ENCODE results near the gene AGBL4.

Gene AGBL4

DNA sequence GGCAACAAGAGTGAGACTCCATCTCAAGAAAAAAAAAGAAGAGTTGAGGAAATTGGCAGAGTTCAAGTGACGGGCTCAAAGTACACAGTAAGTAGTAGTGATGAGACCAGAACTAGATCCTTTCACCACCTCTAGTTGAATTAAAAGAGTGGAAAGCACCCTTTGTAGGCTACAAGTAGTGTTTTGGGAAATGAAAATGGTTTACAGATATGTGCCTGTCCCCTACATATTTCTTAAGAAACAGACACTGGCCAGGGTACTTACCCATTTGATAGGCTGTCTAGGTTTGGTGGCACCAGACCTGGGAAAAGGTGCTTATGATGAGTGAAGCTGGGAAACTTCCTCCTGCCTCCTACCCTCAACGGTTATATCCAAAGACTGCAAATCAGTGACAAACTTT is 1083.4 kb downstream of the AGBL4 start:
- TF ChIP-seq TCF12 (IDR thresholded peaks at IDR 0.05; ENCODE audit: low read depth) (no peak), EGR1 (IDR thresholded peaks at IDR 0.05) (no peak), RAD21 (IDR thresholded peaks at IDR 0.05; ENCODE audit: low read depth) (no peak), FOXM1 (IDR thresholded peaks at IDR 0.05; ENCODE audit: borderline replicate concordance, low read depth) (no peak), TEAD4 (IDR thresholded peaks at IDR 0.05) (no peak), CEBPB (IDR thresholded peaks at IDR 0.05) (no peak), NFIC (IDR thresholded peaks at IDR 0.05) (no peak), TAF1 (IDR thresholded peaks at IDR 0.05; ENCODE audit: low read depth) (no peak), YY1 (IDR thresholded peaks at IDR 0.05; ENCODE audit: low read depth) (no peak), ZBTB7A (IDR thresholded peaks at IDR 0.05; ENCODE audit: low read depth) (no peak), EP300 (IDR thresholded peaks at IDR 0.05; ENCODE audit: borderline replicate concordance) (no peak)
- TF ChIP-seq, protein P1, sequence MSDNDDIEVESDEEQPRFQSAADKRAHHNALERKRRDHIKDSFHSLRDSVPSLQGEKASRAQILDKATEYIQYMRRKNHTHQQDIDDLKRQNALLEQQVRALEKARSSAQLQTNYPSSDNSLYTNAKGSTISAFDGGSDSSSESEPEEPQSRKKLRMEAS (IDR thresholded peaks at IDR 0.05): no peak
- TF ChIP-seq, protein P2, sequence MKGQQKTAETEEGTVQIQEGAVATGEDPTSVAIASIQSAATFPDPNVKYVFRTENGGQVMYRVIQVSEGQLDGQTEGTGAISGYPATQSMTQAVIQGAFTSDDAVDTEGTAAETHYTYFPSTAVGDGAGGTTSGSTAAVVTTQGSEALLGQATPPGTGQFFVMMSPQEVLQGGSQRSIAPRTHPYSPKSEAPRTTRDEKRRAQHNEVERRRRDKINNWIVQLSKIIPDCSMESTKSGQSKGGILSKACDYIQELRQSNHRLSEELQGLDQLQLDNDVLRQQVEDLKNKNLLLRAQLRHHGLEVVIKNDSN (IDR thresholded peaks at IDR 0.05): no peak
- TF ChIP-seq, protein P3, sequence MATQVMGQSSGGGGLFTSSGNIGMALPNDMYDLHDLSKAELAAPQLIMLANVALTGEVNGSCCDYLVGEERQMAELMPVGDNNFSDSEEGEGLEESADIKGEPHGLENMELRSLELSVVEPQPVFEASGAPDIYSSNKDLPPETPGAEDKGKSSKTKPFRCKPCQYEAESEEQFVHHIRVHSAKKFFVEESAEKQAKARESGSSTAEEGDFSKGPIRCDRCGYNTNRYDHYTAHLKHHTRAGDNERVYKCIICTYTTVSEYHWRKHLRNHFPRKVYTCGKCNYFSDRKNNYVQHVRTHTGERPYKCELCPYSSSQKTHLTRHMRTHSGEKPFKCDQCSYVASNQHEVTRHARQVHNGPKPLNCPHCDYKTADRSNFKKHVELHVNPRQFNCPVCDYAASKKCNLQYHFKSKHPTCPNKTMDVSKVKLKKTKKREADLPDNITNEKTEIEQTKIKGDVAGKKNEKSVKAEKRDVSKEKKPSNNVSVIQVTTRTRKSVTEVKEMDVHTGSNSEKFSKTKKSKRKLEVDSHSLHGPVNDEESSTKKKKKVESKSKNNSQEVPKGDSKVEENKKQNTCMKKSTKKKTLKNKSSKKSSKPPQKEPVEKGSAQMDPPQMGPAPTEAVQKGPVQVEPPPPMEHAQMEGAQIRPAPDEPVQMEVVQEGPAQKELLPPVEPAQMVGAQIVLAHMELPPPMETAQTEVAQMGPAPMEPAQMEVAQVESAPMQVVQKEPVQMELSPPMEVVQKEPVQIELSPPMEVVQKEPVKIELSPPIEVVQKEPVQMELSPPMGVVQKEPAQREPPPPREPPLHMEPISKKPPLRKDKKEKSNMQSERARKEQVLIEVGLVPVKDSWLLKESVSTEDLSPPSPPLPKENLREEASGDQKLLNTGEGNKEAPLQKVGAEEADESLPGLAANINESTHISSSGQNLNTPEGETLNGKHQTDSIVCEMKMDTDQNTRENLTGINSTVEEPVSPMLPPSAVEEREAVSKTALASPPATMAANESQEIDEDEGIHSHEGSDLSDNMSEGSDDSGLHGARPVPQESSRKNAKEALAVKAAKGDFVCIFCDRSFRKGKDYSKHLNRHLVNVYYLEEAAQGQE (IDR thresholded peaks at IDR 0.05; ENCODE audit: low read depth): no peak

DNA sequence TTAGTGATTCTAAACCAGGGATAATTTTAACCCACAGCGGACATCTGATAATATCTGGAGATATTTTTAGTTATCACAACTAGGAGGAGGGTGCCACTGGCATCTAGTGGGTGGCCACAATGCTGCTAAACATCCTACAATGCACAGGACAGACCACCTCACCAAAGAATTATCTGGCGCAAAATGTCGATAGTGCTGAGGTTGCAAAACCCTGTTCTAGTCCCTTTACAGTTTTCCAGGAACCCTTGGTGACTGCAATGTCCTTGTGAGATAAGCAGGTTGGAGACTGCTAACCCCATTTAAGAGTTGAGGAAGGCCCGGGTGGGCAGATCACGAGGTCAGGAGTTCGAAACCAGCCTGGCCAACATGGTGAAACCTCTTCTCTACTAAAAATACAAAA is 1083.9 kb downstream of the AGBL4 start:
- TF ChIP-seq EGR1 (IDR thresholded peaks at IDR 0.05) (no peak), ZBTB7A (IDR thresholded peaks at IDR 0.05; ENCODE audit: low read depth) (no peak), NFIC (IDR thresholded peaks at IDR 0.05) (no peak), TCF12 (IDR thresholded peaks at IDR 0.05; ENCODE audit: low read depth) (no peak), FOXM1 (IDR thresholded peaks at IDR 0.05; ENCODE audit: borderline replicate concordance, low read depth) (no peak), RAD21 (IDR thresholded peaks at IDR 0.05; ENCODE audit: low read depth) (no peak), TEAD4 (IDR thresholded peaks at IDR 0.05) (no peak)
- TF ChIP-seq, protein P3 (IDR thresholded peaks at IDR 0.05; ENCODE audit: low read depth): no peak
- TF ChIP-seq, protein P2 (IDR thresholded peaks at IDR 0.05): no peak

DNA sequence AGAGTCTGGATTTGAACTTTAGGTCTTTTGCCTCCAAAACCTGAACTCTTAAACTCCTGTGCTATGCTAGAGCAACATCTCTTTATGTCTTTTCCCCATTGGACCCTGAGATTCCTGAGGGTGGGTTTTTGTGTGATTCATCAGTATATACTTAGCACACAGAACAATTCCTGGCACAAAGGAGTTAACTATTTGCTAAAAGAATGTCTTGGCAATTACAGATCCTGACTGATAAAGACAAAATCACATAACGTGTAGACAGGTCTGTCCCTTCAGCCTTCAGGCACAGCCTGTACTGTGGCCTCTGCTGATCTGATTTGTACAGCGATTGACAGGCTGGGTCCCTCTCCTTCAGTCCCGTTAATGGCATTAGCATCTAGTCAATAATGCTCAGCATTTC is 1084.7 kb downstream of the AGBL4 start:
- no peak for TF ChIP-seq FOXM1 (IDR thresholded peaks at IDR 0.05; ENCODE audit: borderline replicate concordance, low read depth)
- TF ChIP-seq, protein P1 (IDR thresholded peaks at IDR 0.05): no peak
- TF ChIP-seq ZBTB7A (IDR thresholded peaks at IDR 0.05; ENCODE audit: low read depth): no peak
- no peak for TF ChIP-seq NFIC (IDR thresholded peaks at IDR 0.05)
- TF ChIP-seq, protein P3 (IDR thresholded peaks at IDR 0.05; ENCODE audit: low read depth): no peak

DNA sequence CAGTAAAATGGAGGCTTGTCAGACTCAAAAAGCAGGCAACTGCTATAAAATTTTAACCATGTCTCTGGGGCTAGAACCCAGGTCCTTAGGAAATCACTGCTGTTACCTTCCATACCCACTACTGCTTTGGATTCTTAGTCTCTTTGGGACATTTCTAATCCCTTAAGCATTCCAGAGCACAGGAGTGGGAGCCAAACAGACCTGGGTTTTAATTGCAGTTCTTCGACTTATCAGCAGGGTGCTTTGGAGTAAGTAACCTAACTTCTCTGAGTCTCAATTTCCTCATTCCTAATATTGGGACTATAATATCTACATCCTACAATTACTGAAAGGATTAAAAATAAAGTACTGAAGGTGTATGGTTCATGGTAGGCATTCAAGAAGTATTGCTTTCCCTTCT is 1086.0 kb downstream of the AGBL4 start:
- no peak for TF ChIP-seq TAF1 (IDR thresholded peaks at IDR 0.05; ENCODE audit: low read depth)
- TF ChIP-seq CREB1 (IDR thresholded peaks at IDR 0.05; ENCODE audit: low read depth): no peak
- TF ChIP-seq RAD21 (IDR thresholded peaks at IDR 0.05; ENCODE audit: low read depth): no peak
- TF ChIP-seq ZBTB7A (IDR thresholded peaks at IDR 0.05; ENCODE audit: low read depth): no peak
- TF ChIP-seq, protein P3 (IDR thresholded peaks at IDR 0.05; ENCODE audit: low read depth): no peak
- no peak for TF ChIP-seq EP300 (IDR thresholded peaks at IDR 0.05; ENCODE audit: borderline replicate concordance)
- no peak for TF ChIP-seq TEAD4 (IDR thresholded peaks at IDR 0.05)
- no peak for TF ChIP-seq CEBPB (IDR thresholded peaks at IDR 0.05)
- no peak for TF ChIP-seq NFIC (IDR thresholded peaks at IDR 0.05)
- no peak for TF ChIP-seq EGR1 (IDR thresholded peaks at IDR 0.05)
- no peak for TF ChIP-seq TCF12 (IDR thresholded peaks at IDR 0.05; ENCODE audit: low read depth)
- TF ChIP-seq, protein P1 (IDR thresholded peaks at IDR 0.05): no peak
- TF ChIP-seq YY1 (IDR thresholded peaks at IDR 0.05; ENCODE audit: low read depth): no peak
- TF ChIP-seq, protein P2 (IDR thresholded peaks at IDR 0.05): no peak
- no peak for TF ChIP-seq FOXM1 (IDR thresholded peaks at IDR 0.05; ENCODE audit: borderline replicate concordance, low read depth)

Data from Ishikawa (cell line).